Spleen (tissue), 11 donors: ENCODE measurements around the gene ABCA5. TPM values are rescaled to one million over a fixed set of nuclear protein-coding genes. Genes with fewer than 3 reads are reported as not detected.

Source experiments
- DNase-seq: peaks from one replicate; pipeline ENCODE4 v3.0.0-alpha.2; 2020
- H3K27ac ChIP-seq, 8 donors: fragments of 200-600 bp; sonication (generic) in 7 of 8; 1 replicate in 4 of 8; 2 replicates in 4 of 8; pipeline versions ENCODE4 v1.5.0 to v1.8.0; 2016 to 2021; ENCODE audit warnings: inconsistent platforms in 4 of 8, mild to moderate bottlenecking in 4 of 8, moderate library complexity in 1 of 8
- H3K27me3 ChIP-seq, 7 donors: fragments of 200-600 bp; sonication (generic) in 6 of 7; replicated peaks in 1 of 7; 1 replicate in 4 of 7; 2 replicates in 3 of 7; pipeline versions ENCODE4 v1.5.0 to v1.8.0; 2016 to 2021; ENCODE audit warnings: inconsistent platforms in 3 of 7, mild to moderate bottlenecking in 1 of 7
- H3K36me3 ChIP-seq, 6 donors: fragments of 200-600 bp; sonication (generic) in 5 of 6; 1 replicate in 4 of 6; 2 replicates in 2 of 6; pipeline versions ENCODE4 v1.5.0 to v1.8.0; 2016 to 2021; ENCODE audit warnings: inconsistent platforms in 2 of 6
- H3K4me1 ChIP-seq, 6 donors: fragments of 200-600 bp; sonication (generic) in 5 of 6; 1 replicate in 3 of 6; 2 replicates in 3 of 6; pipeline versions ENCODE4 v1.5.0 to v1.8.0; 2016 to 2021; ENCODE audit warnings: inconsistent platforms in 3 of 6
- H3K4me3 ChIP-seq, 8 donors: fragments of 200-600 bp; sonication (generic) in 7 of 8; 1 replicate in 4 of 8; 2 replicates in 4 of 8; pipeline versions ENCODE4 v1.5.0 to v1.8.0; 2016 to 2021; ENCODE audit warnings: inconsistent platforms in 4 of 8, mild to moderate bottlenecking in 4 of 8, moderate library complexity in 2 of 8
- H3K9me3 ChIP-seq, 8 donors: fragments of 200-600 bp; sonication (generic) in 7 of 8; 1 replicate in 4 of 8; 2 replicates in 4 of 8; pipeline versions ENCODE4 v1.5.0 to v1.8.0; 2016 to 2021; ENCODE audit warnings: inconsistent platforms in 4 of 8
- CTCF ChIP-seq, 11 experiments: fragments of 200-600 bp in 7 of 11; fragments of 450-650 bp in 4 of 11; sonication (generic) in 4 of 11; IDR thresholded peaks in 8 of 11; conservative IDR thresholded peaks in 3 of 11; 1 replicate in 7 of 11; 2 replicates in 4 of 11; pipeline versions ENCODE4 v1.4.0 to v1.8.0; 2016 to 2021; ENCODE audit warnings: antibody characterized with exemption in 11 of 11, inconsistent platforms in 4 of 11, mild to moderate bottlenecking in 1 of 11
- POLR2A ChIP-seq, 3 donors: fragments of 450-650 bp; IDR thresholded peaks; one replicate each; pipeline ENCODE4 v1.5.1; 2017; ENCODE audit warnings: antibody characterized with exemption in 3 of 3, mild to moderate bottlenecking in 1 of 3
- POLR2AphosphoS5 ChIP-seq, 3 donors: sonication (generic); formaldehyde crosslinking; IDR thresholded peaks; one replicate each; pipeline ENCODE4 v1.5.1; 2017; ENCODE audit warnings: antibody characterized with exemption in 3 of 3
- WGBS, 5 donors: extraction: QIAGEN DNeasy Blood & Tissue Kit in 3 of 5; methylation state at CpG; one replicate each; pipeline versions ENCODE4 v1.1.5 to v1.1.7; 2013 to 2018; 5-methylcytosine and 5-hydroxymethylcytosine counted together
- intact Hi-C: fragments of 100-400 bp; cut with DNase I; formaldehyde crosslinking; loops from one replicate; pipeline ENCODE4 v1.15.0; 2023; ENCODE audit warnings: low total_unique reads
- polyA plus RNA-seq, 3 donors: library from polyadenylated mRNA; stranded (reverse); fragments of 200-250 nt; gene quantifications; one replicate each; pipeline ENCODE4 v1.2.1, GENCODE V29; 2013
- total RNA-seq, 7 donors: library from RNA; depleted of rRNA in 3 of 7; stranded (reverse); fragments of >200 nt in 3 of 7; fragmentation: NEBNext Ultra II Directional in 4 of 7; extraction: Animal tissue kit (Norgen Biotek cat#: 25700) in 4 of 7; gene quantifications; one replicate each; pipeline versions ENCODE4 v1.1.0 to v1.2.1, GENCODE V29; 2016 to 2021
- donor health status: healthy with polysubstance abuse.
- donor health status: DM: no; HTN: no; CAD: no; lungs with moderate emphysema.
- donor health status: DM: no; HTN: no; CAD: no.
- donor health status: Bipolar disorder and iron deficiency.
- donor health status: healthy.
- donor health status: DM: no; HTN: no; CAD: no.
- donor health status: DM: yes; HTN: yes; CAD: no.

The ABCA5 gene
- total and polyA plus RNA-seq, 10 donors = 9.5 to 43.8 (median 23.6) TPM

- TF ChIP-seq POLR2AphosphoS5 (IDR thresholded peaks at IDR 0.05) (no peak), CTCF (IDR thresholded peaks at IDR 0.05 in 8 of 11, conservative IDR thresholded peaks at IDR 0.05 in 3 of 11) (no peak), POLR2A (IDR thresholded peaks at IDR 0.05) (no peak)
- H3K36me3 ChIP-seq = no peaks in the 10 kb centered on the region
- H3K9me3 ChIP-seq = no peaks in the 10 kb centered on the region
- H3K27ac ChIP-seq = no peak overlapping the region
- H3K4me3 ChIP-seq = no peak overlapping the region
- peaks cover 0 to 5% (median 0%) of the 10 kb centered on the region in 7 donors for H3K27me3 ChIP-seq
- no peaks in the 10 kb centered on the region for H3K4me1 ChIP-seq
- 94 to 97% (median 96%) methylated on average over 7 of the region's 7 CpGs for WGBS, 5 donors
- no peak for DNase-seq
- intact Hi-C loops = no loop called here
These were observed 29.7 kb upstream of the ABCA5 start for GRCh38 chr17:69356625-69357024.

- no peak for DNase-seq
- no peak overlapping the region for H3K27ac ChIP-seq
- no peaks in the 10 kb centered on the region for H3K9me3 ChIP-seq
- intact Hi-C loops = no loop called here
- H3K36me3 ChIP-seq = no peaks in the 10 kb centered on the region
- no peak for TF ChIP-seq CTCF (IDR thresholded peaks at IDR 0.05 in 8 of 11, conservative IDR thresholded peaks at IDR 0.05 in 3 of 11)
- no peaks in the 10 kb centered on the region for H3K4me1 ChIP-seq
- peaks cover 0 to 5% (median 0%) of the 10 kb centered on the region in 7 donors for H3K27me3 ChIP-seq
- WGBS, 5 donors = 73 to 84% (median 81%) methylated on average over 4 of the region's 4 CpGs
- no peak overlapping the region for H3K4me3 ChIP-seq
These were observed 24.0 kb upstream of the ABCA5 start for GRCh38 chr17:69350911-69351310.

GRCh38 chr17:69348429-69348828 is 21.5 kb upstream of the ABCA5 start:
- WGBS, 5 donors = 80 to 91% (median 87%) methylated on average over 2 of the region's 2 CpGs
- Histone ChIP-seq H3K4me1 (no peaks in the 10 kb centered on the region), H3K36me3 (no peaks in the 10 kb centered on the region), H3K4me3 (no peak overlapping the region), H3K27me3 (peaks cover 0 to 5% (median 0%) of the 10 kb centered on the region in 7 donors), H3K27ac (no peak overlapping the region), H3K9me3 (no peaks in the 10 kb centered on the region)
- intact Hi-C loops = no loop called here
- TF ChIP-seq POLR2AphosphoS5 (IDR thresholded peaks at IDR 0.05) (no peak), POLR2A (IDR thresholded peaks at IDR 0.05) (no peak), CTCF (IDR thresholded peaks at IDR 0.05 in 8 of 11, conservative IDR thresholded peaks at IDR 0.05 in 3 of 11) (no peak)
- DNase-seq = no peak

GRCh38 chr17:69346766-69347165 is 19.8 kb upstream of the ABCA5 start:
- no peak for DNase-seq
- no peak for TF ChIP-seq POLR2A (IDR thresholded peaks at IDR 0.05)
- TF ChIP-seq CTCF (IDR thresholded peaks at IDR 0.05 in 8 of 11, conservative IDR thresholded peaks at IDR 0.05 in 3 of 11) = no peak
- no peak for TF ChIP-seq POLR2AphosphoS5 (IDR thresholded peaks at IDR 0.05)
- H3K4me3 ChIP-seq = no peak overlapping the region
- no peaks in the 10 kb centered on the region for H3K9me3 ChIP-seq
- H3K27me3 ChIP-seq = peaks cover 0 to under 1% (median 0%) of the 10 kb centered on the region in 7 donors
- H3K36me3 ChIP-seq = no peaks in the 10 kb centered on the region
- H3K4me1 ChIP-seq = no peaks in the 10 kb centered on the region
- intact Hi-C loops = no loop called here
- H3K27ac ChIP-seq = no peak overlapping the region
- 89 to 96% (median 93%) methylated on average over 7 of the region's 7 CpGs for WGBS, 5 donors
